SK-N-SH (cell line): ENCODE measurements around the gene CDK5.

ENCODE experiments used
- ELF1 ChIP-seq: IDR thresholded peaks from 2 replicates; pipeline ENCODE4 v1.4.0; 2012
- FOXM1 ChIP-seq: IDR thresholded peaks from 2 replicates; pipeline ENCODE4 v1.4.0; 2012; ENCODE audit warnings: low read depth, mild to moderate bottlenecking
- NFIC ChIP-seq: IDR thresholded peaks from 2 replicates; pipeline ENCODE4 v1.4.0; 2012; ENCODE audit warnings: borderline replicate concordance
- POLR2AphosphoS5 ChIP-seq: IDR thresholded peaks from 2 replicates; pipeline ENCODE4 v1.6.1; 2012; ENCODE audit warnings: low read depth, low read length
- RFX5 ChIP-seq: IDR thresholded peaks from 2 replicates; pipeline ENCODE4 v1.6.1; 2012; ENCODE audit warnings: mild to moderate bottlenecking, improper control_type of control experiment, low read length
- TCF12 ChIP-seq: IDR thresholded peaks from 2 replicates; pipeline ENCODE4 v1.4.0; 2012
- YY1 ChIP-seq: IDR thresholded peaks from 2 replicates; pipeline ENCODE4 v1.4.0; 2012; ENCODE audit warnings: low read depth, mild to moderate bottlenecking
- TF ChIP-seq, protein P1 (sequence below): fragments of 200-600 bp; sonication (generic); IDR thresholded peaks from 2 replicates; pipeline ENCODE4 v1.6.1; 2017; ENCODE audit warnings: antibody characterized with exemption, mild to moderate bottlenecking, moderate library complexity
- TF ChIP-seq, protein P2 (sequence below): IDR thresholded peaks from 2 replicates; pipeline ENCODE4 v1.6.1; 2012; ENCODE audit warnings: mild to moderate bottlenecking, low read depth, low read length, moderate library complexity

- TF ChIP-seq, protein P1, sequence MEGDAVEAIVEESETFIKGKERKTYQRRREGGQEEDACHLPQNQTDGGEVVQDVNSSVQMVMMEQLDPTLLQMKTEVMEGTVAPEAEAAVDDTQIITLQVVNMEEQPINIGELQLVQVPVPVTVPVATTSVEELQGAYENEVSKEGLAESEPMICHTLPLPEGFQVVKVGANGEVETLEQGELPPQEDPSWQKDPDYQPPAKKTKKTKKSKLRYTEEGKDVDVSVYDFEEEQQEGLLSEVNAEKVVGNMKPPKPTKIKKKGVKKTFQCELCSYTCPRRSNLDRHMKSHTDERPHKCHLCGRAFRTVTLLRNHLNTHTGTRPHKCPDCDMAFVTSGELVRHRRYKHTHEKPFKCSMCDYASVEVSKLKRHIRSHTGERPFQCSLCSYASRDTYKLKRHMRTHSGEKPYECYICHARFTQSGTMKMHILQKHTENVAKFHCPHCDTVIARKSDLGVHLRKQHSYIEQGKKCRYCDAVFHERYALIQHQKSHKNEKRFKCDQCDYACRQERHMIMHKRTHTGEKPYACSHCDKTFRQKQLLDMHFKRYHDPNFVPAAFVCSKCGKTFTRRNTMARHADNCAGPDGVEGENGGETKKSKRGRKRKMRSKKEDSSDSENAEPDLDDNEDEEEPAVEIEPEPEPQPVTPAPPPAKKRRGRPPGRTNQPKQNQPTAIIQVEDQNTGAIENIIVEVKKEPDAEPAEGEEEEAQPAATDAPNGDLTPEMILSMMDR: peak; percentile 25
- TF ChIP-seq, protein P2, sequence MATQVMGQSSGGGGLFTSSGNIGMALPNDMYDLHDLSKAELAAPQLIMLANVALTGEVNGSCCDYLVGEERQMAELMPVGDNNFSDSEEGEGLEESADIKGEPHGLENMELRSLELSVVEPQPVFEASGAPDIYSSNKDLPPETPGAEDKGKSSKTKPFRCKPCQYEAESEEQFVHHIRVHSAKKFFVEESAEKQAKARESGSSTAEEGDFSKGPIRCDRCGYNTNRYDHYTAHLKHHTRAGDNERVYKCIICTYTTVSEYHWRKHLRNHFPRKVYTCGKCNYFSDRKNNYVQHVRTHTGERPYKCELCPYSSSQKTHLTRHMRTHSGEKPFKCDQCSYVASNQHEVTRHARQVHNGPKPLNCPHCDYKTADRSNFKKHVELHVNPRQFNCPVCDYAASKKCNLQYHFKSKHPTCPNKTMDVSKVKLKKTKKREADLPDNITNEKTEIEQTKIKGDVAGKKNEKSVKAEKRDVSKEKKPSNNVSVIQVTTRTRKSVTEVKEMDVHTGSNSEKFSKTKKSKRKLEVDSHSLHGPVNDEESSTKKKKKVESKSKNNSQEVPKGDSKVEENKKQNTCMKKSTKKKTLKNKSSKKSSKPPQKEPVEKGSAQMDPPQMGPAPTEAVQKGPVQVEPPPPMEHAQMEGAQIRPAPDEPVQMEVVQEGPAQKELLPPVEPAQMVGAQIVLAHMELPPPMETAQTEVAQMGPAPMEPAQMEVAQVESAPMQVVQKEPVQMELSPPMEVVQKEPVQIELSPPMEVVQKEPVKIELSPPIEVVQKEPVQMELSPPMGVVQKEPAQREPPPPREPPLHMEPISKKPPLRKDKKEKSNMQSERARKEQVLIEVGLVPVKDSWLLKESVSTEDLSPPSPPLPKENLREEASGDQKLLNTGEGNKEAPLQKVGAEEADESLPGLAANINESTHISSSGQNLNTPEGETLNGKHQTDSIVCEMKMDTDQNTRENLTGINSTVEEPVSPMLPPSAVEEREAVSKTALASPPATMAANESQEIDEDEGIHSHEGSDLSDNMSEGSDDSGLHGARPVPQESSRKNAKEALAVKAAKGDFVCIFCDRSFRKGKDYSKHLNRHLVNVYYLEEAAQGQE: no peak
- no peak for TF ChIP-seq ELF1
- TF ChIP-seq POLR2AphosphoS5: no peak
- no peak for TF ChIP-seq TCF12
- TF ChIP-seq YY1: no peak
- no peak for TF ChIP-seq RFX5
- no peak for TF ChIP-seq NFIC
- TF ChIP-seq FOXM1: no peak
These were observed 24.5 kb downstream of the CDK5 start for GRCh38 chr7:151032936-151033863.
